HG02943 (cell line): ENCODE measurements around the gene TNRC6A.
A peak's percentile ranks its signal among the peaks of the same experiment; 100 is the strongest.
"Not testable (repeated sequence)": the region's sequence is repeated elsewhere in the genome, so short reads cannot be mapped to it uniquely, and the experiment has no call there.

Experiments
- ATAC-seq: cut with Tn5 transposase; IDR thresholded peaks from one replicate; pipeline ENCODE4 v1.9.1; 2021; ENCODE audit warnings: mild to moderate bottlenecking, low read depth, moderate library complexity; ENCODE audit not compliant: unreplicated experiment

Gene TNRC6A

DNA sequence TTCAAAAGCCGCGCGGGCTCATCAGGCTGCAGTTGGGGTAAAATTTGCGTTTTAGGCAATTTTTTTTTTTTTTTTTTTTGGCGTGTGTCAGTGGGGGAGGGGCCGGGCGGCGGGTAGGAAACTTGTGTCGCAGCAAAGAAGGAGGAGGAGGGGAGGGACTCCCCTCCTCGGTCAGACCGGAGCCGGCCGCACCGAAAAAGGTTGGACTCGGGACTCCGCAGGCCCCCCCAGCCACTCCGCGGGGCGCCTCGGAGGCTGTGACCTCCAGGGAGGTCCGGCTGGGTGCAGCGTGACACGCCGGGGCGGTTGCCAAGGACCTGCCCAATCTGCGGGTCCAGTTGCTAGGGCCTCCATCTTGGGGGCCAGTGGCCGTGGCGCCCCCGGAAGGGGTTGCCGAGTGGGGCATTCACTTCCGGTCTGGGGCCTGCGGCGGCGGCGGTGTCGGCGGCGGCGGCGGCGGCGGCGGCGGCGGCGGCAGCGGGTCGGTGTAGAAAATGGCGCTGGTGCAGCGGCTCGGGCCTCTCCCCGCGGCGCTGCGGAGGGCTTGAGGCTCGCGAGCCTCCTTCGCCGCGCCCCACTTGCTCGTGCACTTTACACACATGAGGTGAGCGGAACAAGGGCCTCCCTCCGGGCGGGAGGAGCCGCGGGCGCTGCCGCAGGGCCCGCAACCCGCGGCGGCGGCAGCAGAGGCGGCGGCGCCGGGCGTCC, at the start of gene TNRC6A:
TNRC6A (plus strand) TSS at position 409 of the 708 bp plus-strand sequence; CDS start at position 600, 191 bp downstream.
- peak; percentile 84 for ATAC-seq

DNA sequence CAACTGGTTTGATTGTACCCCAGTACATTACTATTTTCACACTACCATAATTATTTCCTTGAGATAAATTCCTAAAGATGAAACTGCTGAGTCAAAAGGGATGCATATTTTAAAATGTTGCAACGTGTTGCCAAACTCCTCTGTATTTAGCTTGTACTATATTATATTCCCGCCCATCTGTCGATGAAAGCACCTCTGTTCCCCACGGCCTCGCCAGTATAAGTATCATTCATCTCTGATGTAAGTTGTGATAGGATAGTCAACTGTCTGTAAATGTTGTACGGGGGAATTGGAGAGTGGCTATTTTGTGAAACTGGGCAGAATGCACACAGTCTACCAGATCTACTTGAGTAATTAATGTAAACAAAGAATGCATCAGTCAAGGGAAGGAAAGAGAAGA, 47.7 kb upstream of the TNRC6A start:
- no peak for ATAC-seq

DNA sequence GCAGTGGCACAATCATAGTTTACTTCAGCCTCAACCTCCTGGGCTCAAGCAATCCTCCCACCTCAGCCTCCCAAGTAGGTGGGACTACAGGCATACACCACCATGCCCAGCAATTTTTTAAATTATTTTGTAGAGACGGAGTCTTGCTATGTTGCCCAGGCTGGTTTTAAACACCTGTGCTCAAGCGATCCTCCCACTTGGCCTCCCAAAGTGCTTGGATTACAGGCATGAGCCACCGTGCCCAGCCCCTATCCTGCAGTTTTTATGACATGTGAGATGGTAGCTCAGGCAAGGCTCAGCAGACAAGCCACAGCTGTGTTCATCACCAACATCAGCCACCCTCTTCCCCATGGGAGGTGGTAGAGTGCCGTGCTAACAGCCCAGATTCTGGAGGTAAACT, 46.2 kb upstream of the TNRC6A start:
- no peak for ATAC-seq

DNA sequence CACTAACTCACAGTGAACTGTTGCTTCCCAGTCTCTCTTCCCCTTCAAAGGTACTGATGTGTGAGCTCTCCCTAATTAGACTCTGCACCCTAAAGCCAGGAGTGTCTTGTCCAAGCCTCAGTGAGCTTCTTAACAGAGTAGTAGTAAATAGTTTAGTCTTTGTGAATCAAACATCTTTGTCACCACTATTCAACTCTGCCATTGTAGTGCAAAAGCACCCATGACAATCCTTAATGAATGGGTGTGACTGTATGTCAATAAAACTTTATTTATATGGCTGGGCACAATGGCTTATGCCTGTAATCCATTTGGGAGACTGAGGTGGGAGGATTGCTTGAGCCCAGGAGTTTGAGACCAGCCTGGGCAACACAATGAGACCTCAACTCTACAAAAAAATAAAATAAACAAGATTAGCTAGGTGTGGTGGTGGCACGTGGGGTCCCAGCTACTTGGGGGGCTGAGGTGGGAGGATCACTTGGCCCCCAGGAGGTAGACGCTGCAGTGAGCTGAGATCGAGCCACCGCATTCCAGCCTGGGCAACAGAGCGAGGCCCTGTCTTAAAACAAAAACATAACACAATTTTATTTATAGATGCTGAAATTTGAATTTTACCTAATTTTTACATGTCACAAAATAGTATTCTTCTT, 45.5 kb upstream of the TNRC6A start:
- ATAC-seq, result no peak

DNA sequence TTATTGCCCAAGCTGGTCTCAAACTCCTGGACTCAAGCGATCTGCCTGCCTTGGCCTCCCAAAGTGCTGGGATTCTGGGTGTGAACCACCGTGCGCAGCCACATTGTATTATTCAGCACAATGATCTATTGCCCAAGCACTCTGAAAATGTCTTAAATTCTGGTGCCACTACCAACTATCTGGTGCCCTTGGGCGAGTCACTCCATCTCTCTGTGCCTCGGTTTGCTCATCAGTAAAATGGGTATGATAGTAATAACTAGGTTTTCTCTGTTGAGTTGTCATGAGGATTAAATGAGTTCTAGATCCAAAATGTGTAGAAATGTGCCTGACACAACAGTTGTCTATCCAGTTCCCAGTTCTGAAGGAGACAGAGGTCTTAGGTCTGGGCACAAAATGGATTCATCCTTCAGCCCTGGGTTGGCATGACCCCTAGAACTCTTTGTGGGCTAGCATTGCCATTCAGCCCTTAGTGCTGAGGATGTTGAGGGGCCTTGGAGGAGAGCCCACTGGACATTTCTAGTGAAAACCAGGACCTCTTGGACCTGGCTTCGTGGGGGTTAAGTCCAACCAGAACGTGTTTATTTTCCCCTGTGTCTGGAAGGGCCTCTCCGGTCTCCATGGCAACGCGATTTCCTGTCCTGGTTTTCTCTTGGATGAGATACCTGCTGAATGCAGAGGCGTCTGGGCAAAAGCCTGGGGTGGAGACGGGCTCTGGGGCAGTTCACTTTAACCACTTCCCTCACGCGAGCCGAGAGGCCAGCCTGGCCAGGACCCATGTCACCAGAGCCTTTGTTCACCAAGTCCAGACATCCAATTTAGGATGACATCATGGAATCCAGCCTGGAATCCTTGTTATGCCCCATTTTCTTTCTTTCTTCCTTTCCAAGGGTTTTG, 43.7 kb upstream of the TNRC6A start:
- no peak for ATAC-seq

DNA sequence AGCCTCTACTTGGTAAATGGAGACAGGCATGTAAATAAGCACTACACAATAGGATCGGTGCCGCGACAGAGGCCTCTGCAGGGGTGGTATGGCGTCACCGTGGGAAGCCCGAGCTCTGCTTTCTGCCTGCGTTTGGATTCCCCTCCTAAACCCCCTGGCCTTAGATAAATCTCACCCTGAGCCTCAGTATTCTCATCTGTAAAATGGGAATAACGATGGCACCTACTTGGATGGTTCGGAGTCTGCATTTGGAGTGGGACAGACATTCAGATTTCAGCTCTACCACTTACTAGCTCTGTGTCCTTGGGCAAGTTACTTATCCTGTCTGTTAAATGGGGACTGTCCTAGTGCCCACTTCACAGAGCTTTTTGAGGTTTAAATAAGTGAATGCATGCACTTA, 42.8 kb upstream of the TNRC6A start:
- ATAC-seq, result no peak

DNA sequence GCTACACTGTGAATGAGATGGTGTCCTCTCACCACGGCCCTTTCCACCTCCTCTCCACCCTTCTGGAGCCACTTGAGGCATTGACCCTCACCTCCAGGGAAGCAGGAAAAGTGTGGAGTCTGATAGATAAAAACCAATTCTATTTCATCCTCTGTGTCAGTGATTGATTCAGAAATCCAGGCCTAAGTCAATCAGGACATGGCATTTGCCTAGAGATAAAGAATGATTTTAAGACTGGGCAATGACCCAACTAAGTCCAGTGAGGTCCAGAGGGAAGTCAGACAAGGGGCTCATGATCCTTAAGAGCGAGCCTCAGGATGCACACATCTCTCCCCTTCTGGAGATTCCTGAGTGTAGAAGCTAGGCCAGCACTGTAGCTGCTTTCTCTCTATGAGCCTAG, 41.1 kb upstream of the TNRC6A start:
- ATAC-seq, result no peak

DNA sequence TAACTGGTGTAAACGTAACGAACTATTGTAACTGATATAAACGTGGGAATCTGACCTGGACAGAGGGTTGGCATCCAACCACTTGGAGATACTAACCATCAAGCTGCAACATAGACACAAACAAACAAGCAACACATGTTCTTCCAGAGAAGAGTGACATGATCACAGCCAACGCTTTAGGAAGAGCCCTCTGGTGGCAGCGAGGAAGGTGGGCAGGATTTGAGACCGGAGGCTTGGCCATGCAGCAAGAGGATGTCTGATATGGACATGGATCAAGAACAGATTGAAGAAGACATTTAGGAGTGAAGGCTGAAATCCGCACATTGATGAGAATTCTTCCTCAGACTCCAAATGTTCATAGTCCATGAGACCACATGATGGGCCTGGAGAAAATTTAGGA, 40.3 kb upstream of the TNRC6A start:
- ATAC-seq, result no peak

DNA sequence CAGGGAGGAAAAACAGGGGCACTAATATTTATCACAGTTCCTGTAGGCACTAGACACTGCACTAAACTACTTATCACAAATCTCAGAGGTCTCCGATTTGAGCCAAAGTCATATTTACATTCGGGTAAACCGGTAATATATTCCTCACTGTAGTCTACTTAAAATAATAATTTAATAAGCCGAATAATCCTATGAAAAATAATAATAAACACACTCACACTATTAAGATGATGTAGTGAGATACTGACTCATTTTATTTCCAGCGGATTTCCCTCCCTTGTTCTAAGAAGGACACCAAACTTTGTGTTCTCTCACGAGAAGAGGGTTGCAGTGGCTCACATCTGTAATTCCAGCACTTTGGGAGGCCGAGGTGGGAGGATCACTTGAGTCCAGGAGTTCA, 36.6 kb upstream of the TNRC6A start:
- ATAC-seq, result no peak

DNA sequence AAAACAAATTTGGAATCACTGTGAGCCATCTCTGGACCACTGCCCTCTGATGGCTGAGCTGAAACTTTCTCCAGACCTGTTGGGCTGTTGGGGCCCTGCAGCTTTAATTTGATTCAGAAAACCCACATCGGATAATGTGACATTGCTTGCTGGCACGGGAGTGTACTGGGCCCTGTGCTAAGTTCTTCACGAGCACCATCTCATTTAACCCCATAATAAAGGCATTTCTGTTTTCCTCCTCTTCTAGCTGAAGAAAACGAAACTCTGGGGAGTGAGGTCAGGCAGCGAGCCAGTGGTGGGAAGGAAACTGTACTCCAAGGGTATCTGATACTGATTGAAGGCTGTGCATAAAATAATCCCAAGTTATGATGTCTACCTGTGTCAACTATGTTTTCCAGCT, 34.5 kb upstream of the TNRC6A start:
- no peak for ATAC-seq

DNA sequence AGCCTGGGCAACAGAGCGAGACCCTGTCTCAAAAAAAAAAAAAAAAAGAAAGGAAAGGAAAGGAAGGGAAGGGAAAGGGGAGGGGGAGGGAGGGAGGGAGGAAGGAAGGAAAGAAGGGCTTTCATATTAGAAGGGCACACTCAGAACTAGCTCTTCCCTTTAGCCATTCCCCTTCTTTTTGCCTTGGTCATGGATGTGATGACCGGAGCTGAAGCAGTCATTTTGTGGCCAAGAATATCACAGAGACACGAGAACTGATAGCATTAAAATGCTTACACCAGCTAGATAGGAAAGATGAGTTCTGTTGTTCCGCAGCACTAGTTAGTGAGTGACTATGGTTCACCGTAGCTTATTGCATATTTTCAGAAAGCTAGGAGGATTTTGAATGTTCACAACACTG, 32.8 kb upstream of the TNRC6A start:
- no peak for ATAC-seq

DNA sequence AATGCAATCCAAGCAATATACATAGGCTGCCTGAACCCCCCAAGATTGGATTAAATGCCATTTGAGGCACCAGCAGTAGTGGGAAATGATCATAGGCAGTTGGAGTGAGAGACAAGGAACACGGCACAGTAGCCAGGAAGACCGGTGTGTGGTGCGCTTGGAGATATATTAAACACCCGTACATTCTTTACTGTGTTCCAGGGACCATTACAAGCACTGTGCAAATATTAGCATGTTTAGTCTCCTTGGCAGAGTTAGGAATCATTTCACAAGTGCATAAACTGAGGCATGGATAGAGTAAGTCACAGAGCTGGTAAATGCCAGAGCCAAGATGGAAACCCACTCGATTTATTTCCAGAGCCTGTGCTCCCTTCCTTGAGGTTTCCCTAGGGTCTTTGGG, 31.1 kb upstream of the TNRC6A start:
- no peak for ATAC-seq

DNA sequence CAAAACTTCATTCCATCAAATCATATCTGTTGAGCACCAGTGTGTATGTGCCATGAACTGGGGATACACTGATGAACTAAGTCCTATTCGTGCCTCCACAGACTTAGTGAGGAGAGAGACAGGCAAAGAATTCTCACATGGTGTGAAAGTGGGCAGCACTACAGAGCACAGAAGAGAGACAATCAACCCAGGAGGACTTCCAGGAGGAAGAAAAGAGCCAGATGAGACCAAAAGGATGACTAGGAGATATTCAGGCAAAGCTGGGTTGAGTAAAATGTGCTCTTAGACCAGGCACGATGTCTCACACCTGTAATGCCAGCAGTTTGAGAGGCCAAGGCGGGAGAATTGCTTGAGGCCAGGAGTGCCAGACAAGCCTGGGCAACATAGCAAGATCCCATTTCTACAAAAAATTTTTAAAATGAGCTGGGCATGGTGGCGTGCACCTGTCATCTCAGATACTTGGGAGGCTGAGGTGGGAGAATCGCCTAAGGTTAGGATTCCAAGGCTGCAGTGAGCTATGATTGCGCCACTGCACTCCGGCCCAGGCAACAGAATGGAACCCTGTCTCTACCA, 30.2 kb upstream of the TNRC6A start:
- ATAC-seq, result no peak

DNA sequence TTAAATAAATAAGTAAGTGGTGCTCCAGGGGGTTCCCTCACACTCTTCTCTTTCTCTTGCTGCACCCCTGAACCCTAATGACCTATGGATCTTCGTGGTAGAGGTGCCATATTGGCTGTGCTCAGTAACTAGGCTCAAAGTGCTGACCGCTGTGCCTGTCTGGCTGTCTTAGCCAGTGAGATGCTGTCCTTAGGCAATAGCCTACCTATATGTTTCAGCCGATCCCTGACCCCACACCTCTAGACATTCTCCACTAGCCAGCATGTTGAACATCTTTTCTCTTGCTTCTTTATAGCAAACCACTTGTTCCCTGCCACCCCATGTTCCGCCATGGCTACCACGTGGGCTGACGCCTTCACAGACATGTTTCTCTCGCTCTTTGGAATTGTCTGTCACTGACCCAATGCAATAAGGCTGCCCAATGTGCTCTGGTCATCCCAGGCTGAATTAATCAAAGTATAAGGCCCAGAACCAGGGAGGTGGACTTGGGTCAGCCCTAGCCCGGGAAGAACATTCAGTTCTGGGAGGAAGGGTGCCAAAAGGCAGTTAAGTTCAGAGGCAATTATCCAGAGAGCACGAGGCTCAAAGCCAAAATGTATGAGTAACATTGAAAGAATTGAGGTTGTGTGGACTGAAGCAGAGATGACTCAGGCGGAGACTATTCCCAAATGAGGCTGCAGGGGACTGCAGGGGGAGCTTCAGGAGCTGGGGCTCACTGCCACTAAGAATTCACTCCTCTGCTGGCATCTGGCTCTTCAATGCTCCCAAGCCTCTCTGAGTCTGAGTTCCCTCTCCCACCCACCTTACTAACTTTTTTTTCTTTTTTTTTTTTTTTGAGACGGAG, 28.7 kb upstream of the TNRC6A start:
- no peak for ATAC-seq

DNA sequence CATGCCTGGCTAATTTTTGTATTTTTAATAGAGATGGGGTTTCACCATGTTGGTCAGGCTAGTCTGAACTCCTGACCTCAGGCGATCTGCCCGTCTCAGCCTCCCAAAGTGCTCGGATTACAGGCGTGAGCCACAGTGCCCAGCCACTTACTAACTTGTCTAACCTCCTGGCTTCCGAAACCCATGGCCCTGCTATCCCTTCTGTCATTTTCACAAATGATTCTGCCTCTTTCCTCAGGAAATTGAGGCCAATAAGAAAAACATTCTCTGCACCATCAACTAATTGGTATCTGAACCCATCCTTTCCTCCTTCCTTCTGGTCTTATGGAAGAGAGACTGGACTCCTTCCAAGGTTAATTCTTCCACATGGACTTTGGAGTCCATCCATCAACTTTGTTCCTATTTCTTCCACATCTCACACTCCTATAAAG, 27.9 kb upstream of the TNRC6A start:
- no peak for ATAC-seq

DNA sequence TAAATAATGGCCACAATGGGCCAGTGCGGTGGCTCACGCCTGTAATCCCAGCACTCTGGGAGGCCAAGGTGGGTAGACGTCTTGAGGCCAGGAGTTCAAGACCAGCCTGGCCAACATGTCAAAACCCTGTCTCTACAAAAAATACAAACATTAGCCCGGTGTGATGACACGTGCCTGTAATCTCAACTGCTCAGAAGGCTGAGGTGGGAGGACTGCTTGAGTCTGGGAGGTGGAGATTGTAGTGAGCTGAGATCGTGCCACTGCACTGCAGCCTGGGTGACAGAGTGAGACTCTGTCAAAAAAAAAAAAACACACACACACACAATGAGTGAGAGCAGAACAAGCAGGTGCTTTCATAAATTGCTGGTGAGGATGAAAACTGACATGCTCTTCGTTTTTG, 21.7 kb upstream of the TNRC6A start:
- ATAC-seq, result not testable (repeated sequence)

DNA sequence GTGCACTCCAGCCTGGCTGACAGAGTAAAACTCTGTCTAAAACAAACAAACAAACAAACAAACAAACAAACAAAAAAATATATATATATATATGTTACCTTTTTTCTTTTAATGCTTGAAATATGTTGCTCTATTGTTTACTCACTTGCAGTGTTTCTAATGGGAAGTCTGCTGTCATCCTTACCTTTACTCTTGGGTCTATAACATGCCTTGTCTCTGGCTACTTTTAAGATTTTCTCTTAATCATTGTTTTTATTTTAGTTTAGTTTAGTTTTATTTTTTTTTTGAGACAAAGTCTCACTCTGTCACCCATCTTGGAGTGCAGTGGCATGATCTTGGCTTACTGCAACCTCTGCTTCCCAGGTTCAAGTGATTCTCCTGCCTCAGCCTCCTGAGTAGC, 16.1 kb upstream of the TNRC6A start:
- ATAC-seq, result no peak

DNA sequence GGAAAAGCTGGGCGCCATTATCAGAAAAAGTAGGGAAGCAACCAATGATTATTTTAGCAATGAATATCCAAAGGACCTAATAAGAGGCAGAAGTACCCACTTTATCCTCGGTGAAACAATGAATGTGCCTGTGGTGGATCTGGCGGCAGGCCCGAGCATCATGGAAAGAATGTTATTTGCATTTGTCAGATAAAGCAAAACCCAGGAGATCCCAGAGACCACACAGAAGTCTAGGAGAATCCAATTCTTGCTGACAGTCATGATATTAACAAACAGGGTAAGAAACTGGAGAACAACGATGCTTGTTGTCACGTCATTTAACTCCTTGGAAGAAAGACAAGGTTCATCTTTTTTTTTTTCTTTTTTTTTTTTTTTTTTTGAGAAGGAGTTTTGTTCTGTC, 12.0 kb upstream of the TNRC6A start:
- no peak for ATAC-seq

DNA sequence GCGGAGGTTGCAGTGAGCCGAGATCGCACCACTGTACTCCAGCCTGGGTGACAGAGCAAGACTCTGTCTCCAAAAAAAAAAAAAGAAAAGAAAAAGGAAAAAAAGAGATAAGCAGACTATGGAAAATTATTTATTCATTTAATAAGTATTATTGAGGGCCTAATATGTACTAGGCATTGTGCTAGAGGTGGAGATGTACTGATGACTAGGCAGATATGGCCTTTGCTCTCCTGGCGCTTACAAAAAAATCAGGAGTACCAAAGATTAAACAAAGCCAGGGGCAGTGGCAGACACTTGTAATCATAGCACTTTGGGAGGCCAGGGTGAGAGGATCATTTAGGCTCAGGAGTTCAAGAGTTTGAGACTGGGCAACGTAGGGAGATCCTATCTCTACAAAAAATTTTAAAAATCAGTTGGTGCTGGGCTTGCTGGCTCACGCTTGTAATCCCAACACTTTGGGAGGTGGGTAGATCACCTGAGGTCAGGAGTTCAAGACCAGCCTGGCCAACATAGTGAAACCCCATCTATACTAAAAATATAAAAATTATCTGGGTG, 10.4 kb upstream of the TNRC6A start:
- ATAC-seq, result no peak

DNA sequence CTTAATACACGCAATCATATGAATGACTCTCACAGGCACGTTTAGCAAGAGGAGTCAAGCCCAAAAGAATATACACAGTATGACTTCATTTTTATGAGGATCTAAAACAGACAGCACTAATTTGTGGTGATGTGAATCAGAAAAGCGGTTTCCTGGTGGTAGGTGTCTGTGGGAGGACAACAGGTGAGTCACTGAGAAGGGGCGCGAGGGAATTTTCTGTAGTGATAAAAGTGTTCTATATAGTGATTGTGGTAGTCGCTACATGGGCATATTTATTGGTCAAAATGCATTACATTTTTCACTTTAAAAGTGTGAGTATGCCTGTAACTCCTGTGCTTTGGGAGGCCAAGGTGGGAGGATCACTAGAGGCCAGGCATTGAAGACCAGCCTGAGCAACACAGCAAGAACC, 7.6 kb upstream of the TNRC6A start:
- no peak for ATAC-seq
